DMS53 treated with DMSO at 0.1 percent for 48 hours (cell line): ENCODE results near the gene SLC1A2.

Experiments
- DNase-seq: peaks from one replicate; lab custom pipeline; 2025; ENCODE audit not compliant: unreplicated experiment; lab: John Stamatoyannopoulos, UW

The SLC1A2 gene

GRCh38 chr11:35276396-35277145, 142.8 kb downstream of the SLC1A2 start:
- DNase-seq = no peak

- DNase-seq = no peak
Observed at GRCh38 chr11:35275786-35276170, 143.6 kb downstream of the SLC1A2 start.

- DNase-seq = no peak
Observed at GRCh38 chr11:35274909-35275785, 144.2 kb downstream of the SLC1A2 start.

GRCh38 chr11:35272391-35272902, 146.9 kb downstream of the SLC1A2 start:
- DNase-seq = no peak

GRCh38 chr11:35271031-35271430, 148.3 kb downstream of the SLC1A2 start:
- no peak for DNase-seq

- DNase-seq = no peak
Observed at GRCh38 chr11:35270342-35270741, 149.0 kb downstream of the SLC1A2 start.

GRCh38 chr11:35267504-35267903, 151.9 kb downstream of the SLC1A2 start:
- DNase-seq = no peak

- no peak for DNase-seq
Observed at GRCh38 chr11:35265755-35266454, 153.5 kb downstream of the SLC1A2 start.

- DNase-seq = no peak
Observed at GRCh38 chr11:35262735-35263134, 156.6 kb downstream of the SLC1A2 start.

- DNase-seq = no peak
Observed at GRCh38 chr11:35262056-35262455, 157.3 kb downstream of the SLC1A2 start.

- no peak for DNase-seq
Observed at GRCh38 chr11:35261197-35261596, 158.2 kb downstream of the SLC1A2 start.

- peak; percentile 36 for DNase-seq
Observed at GRCh38 chr11:35260342-35260985, 158.9 kb downstream of the SLC1A2 start.

GRCh38 chr11:35259529-35259928, 159.8 kb downstream of the SLC1A2 start:
- DNase-seq = no peak

- DNase-seq = no peak
Observed at GRCh38 chr11:35257281-35257680, 162.1 kb downstream of the SLC1A2 start.

- DNase-seq = no peak
Observed at GRCh38 chr11:35256296-35256695, 163.1 kb downstream of the SLC1A2 start.

GRCh38 chr11:35255514-35255913, 163.8 kb downstream of the SLC1A2 start:
- DNase-seq = no peak

GRCh38 chr11:35253237-35253636, 166.1 kb downstream of the SLC1A2 start:
- DNase-seq = no peak

- DNase-seq = no peak
Observed at GRCh38 chr11:35250621-35251020, 168.7 kb downstream of the SLC1A2 start.

GRCh38 chr11:35250192-35250591, 169.2 kb downstream of the SLC1A2 start:
- no peak for DNase-seq

- DNase-seq = no peak
Observed at GRCh38 chr11:35248558-35249323, 170.6 kb downstream of the SLC1A2 start.
